ENCODE measurements around the gene RNF145. TPM values are rescaled to one million over a fixed set of nuclear protein-coding genes. Genes with fewer than 3 reads are reported as not detected.

RNF145 gene
- total and polyA plus RNA-seq, 8 donors, result 116 to 216 (median 149) TPM

DNA sequence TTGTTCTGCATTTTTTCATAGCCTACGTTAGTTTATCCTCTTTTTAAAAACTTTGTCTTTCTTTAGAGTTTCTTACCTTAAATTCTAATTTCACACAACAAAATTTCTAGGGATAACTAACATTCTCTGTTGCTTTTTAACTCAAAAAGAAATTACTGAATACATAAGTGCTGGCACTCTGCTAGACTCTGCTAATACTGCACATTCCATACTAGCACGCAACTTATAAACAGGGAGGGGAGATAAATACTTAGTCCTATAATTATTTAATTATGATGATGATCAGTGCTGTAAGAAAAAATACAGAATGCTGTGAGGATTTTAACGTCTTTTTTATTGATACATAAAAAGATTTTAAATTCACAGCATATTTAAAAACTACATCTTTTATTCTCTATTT is 25.1 kb downstream of the RNF145 start:
- H3K4me1 ChIP-seq, result peaks cover 44 to 87% of the 10 kb centered on the region in 2 donors
- no peaks in the 10 kb centered on the region for H3K27me3 ChIP-seq
- no peak for ATAC-seq
- H3K36me3 ChIP-seq, result peaks cover 0 to 42% of the 10 kb centered on the region in 2 donors
- H3K9me3 ChIP-seq, result no peaks in the 10 kb centered on the region
- no peak for DNase-seq
- H3K27ac ChIP-seq, result peak overlapping the region; percentile 78 to 88
- no peak overlapping the region for H3K4me3 ChIP-seq
- intact Hi-C loops (cut with DNase I), result no loop called here
- TF ChIP-seq, protein P1, sequence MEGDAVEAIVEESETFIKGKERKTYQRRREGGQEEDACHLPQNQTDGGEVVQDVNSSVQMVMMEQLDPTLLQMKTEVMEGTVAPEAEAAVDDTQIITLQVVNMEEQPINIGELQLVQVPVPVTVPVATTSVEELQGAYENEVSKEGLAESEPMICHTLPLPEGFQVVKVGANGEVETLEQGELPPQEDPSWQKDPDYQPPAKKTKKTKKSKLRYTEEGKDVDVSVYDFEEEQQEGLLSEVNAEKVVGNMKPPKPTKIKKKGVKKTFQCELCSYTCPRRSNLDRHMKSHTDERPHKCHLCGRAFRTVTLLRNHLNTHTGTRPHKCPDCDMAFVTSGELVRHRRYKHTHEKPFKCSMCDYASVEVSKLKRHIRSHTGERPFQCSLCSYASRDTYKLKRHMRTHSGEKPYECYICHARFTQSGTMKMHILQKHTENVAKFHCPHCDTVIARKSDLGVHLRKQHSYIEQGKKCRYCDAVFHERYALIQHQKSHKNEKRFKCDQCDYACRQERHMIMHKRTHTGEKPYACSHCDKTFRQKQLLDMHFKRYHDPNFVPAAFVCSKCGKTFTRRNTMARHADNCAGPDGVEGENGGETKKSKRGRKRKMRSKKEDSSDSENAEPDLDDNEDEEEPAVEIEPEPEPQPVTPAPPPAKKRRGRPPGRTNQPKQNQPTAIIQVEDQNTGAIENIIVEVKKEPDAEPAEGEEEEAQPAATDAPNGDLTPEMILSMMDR (IDR thresholded peaks at IDR 0.05), result no peak

GRCh38 chr5:159183247-159183646 is 26.1 kb downstream of the RNF145 start:
- TF ChIP-seq, protein P1 (IDR thresholded peaks at IDR 0.05), result no peak
- intact Hi-C loops (cut with DNase I), result no loop called here

GRCh38 chr5:159182691-159183090 is 26.7 kb downstream of the RNF145 start:
- H3K27ac ChIP-seq, result peak overlapping the region; percentile 78 to 88
- intact Hi-C loops (cut with DNase I), result no loop called here
- H3K36me3 ChIP-seq, result peaks cover 0 to 38% of the 10 kb centered on the region in 2 donors
- H3K4me3 ChIP-seq, result no peak overlapping the region
- H3K9me3 ChIP-seq, result no peaks in the 10 kb centered on the region
- ATAC-seq (peak; percentile 1), DNase-seq (peak in 2 of 4 donors; percentile 55 to 75)
- TF ChIP-seq, protein P1 (IDR thresholded peaks at IDR 0.05), result no peak
- H3K4me1 ChIP-seq, result peaks cover 46 to 89% of the 10 kb centered on the region in 2 donors
- no peaks in the 10 kb centered on the region for H3K27me3 ChIP-seq

More at GRCh38 chr5:159183247-159183646, 26.1 kb downstream of the RNF145 start:
- DNase-seq (no peak), ATAC-seq (no peak)
- Histone ChIP-seq H3K27me3 (no peaks in the 10 kb centered on the region), H3K36me3 (peaks cover 0 to 38% of the 10 kb centered on the region in 2 donors), H3K4me3 (no peak overlapping the region), H3K9me3 (no peaks in the 10 kb centered on the region), H3K4me1 (peaks cover 46 to 87% of the 10 kb centered on the region in 2 donors), H3K27ac (peak overlapping the region; percentile 78 to 88)

DNA sequence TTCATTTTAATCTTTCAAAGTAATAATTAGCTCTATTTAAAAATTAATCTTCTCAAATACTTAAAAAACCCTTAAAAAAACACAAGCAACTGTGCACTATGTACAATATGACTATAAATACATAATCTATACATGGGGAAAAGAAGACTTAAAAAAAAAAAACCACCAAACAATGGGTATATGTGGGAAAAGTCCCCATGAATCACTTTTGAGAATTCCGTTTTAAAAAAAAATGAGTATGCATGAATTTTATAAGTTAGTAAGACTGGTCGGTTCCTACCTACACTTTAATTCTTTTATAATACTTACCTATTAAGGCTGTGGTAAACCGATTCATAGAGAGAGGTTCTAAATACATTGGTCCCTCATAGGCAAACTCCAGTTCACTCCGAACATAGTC is 27.7 kb downstream of the RNF145 start:
- ATAC-seq, result no peak
- H3K36me3 ChIP-seq, result peaks cover 0 to 32% of the 10 kb centered on the region in 2 donors
- no peak overlapping the region for H3K4me3 ChIP-seq
- TF ChIP-seq, protein P1 (IDR thresholded peaks at IDR 0.05), result no peak
- H3K27ac ChIP-seq, result peak overlapping the region; percentile 78 to 88
- no peaks in the 10 kb centered on the region for H3K27me3 ChIP-seq
- H3K4me1 ChIP-seq, result peaks cover 47 to 93% of the 10 kb centered on the region in 2 donors
- DNase-seq, result no peak
- intact Hi-C loops (cut with DNase I), result no loop called here
- no peaks in the 10 kb centered on the region for H3K9me3 ChIP-seq

DNA sequence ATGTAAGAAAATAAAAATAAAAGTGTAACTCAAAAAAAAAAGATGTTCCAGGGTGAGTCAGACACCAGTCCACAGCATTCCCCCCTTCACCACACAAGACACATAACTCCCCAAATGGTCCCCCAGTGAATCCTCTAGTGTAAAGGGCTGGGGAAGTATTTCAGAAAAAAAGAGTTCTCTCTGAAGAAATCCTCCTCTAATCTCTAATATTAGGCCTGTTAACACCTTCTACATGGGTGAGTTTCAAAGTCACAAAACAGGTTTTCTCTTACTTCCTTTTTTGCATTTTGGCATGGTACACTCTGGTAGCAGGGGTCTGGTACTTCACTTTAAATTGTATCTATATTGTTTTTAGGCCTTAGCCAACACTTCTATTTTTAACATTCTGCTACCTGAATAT is 28.2 kb downstream of the RNF145 start:
- no peaks in the 10 kb centered on the region for H3K27me3 ChIP-seq
- ATAC-seq (no peak), DNase-seq (no peak)
- intact Hi-C loops (cut with DNase I), result no loop called here
- no peaks in the 10 kb centered on the region for H3K9me3 ChIP-seq
- peak overlapping the region; percentile 78 to 88 for H3K27ac ChIP-seq
- H3K36me3 ChIP-seq, result peaks cover 0 to 31% of the 10 kb centered on the region in 2 donors
- TF ChIP-seq, protein P1 (IDR thresholded peaks at IDR 0.05), result no peak
- no peak overlapping the region for H3K4me3 ChIP-seq
- peaks cover 52 to 98% of the 10 kb centered on the region in 2 donors for H3K4me1 ChIP-seq
